Transverse colon (tissue), 4 donors: ENCODE measurements around the gene RPGRIP1L. TPM values are rescaled to one million over a fixed set of nuclear protein-coding genes. Genes with fewer than 3 reads are reported as not detected.

Experiments
- DNase-seq: peaks from one replicate; pipeline ENCODE4 v3.0.0-alpha.2; 2019
- H3K27ac ChIP-seq, 4 donors: fragments of 200-600 bp; sonication (generic); 2 replicates each; pipeline ENCODE4 v1.5.1; 2016 to 2018; ENCODE audit warnings: inconsistent platforms in 4 of 4
- H3K27me3 ChIP-seq: fragments of 200-600 bp; sonication (generic); 2 replicates; pipeline ENCODE4 v1.5.1; 2017; ENCODE audit warnings: inconsistent platforms
- H3K36me3 ChIP-seq, 4 donors: fragments of 200-600 bp; sonication (generic); 2 replicates each; pipeline ENCODE4 v1.5.1; 2017 to 2019; ENCODE audit warnings: inconsistent platforms in 4 of 4
- H3K4me1 ChIP-seq, 4 donors: fragments of 200-600 bp; sonication (generic); 2 replicates each; pipeline ENCODE4 v1.5.1; 2017 to 2020; ENCODE audit warnings: inconsistent platforms in 4 of 4
- H3K4me3 ChIP-seq, 4 donors: fragments of 200-600 bp; sonication (generic); 1 replicate in 1 of 4; 2 replicates in 3 of 4; pipeline versions ENCODE4 v1.5.1 to v1.6.1; 2017 to 2019; ENCODE audit warnings: inconsistent platforms in 4 of 4
- H3K9me3 ChIP-seq, 2 donors: fragments of 200-600 bp; sonication (generic); 2 replicates each; pipeline ENCODE4 v1.5.1; 2017 to 2019; ENCODE audit warnings: inconsistent platforms in 2 of 2
- CTCF ChIP-seq, 5 experiments: fragments of 200-600 bp in 3 of 5; fragments of 450-650 bp in 2 of 5; sonication (generic) in 3 of 5; IDR thresholded peaks; 1 replicate in 2 of 5; 2 replicates in 3 of 5; pipeline ENCODE4 v1.5.1; 2016 to 2017; ENCODE audit warnings: antibody characterized with exemption in 5 of 5, inconsistent platforms in 3 of 5, mild to moderate bottlenecking in 2 of 5, moderate library complexity in 1 of 5
- EP300 ChIP-seq: sonication (generic); formaldehyde crosslinking; IDR thresholded peaks from one replicate; pipeline ENCODE4 v1.6.1; 2017; ENCODE audit warnings: antibody characterized with exemption, low read depth
- POLR2A ChIP-seq: fragments of 450-650 bp; IDR thresholded peaks from one replicate; pipeline ENCODE4 v1.6.1; 2016; ENCODE audit warnings: antibody characterized with exemption, mild to moderate bottlenecking, moderate library complexity
- POLR2AphosphoS5 ChIP-seq, 3 donors: sonication (generic); formaldehyde crosslinking; IDR thresholded peaks; one replicate each; pipeline ENCODE4 v1.6.1; 2016; ENCODE audit warnings: antibody characterized with exemption in 3 of 3
- WGBS, 2 donors: methylation state at CpG; one replicate each; pipeline ENCODE4 v1.1.5; 2018; ENCODE audit warnings: low coverage in 1 of 2; 5-methylcytosine and 5-hydroxymethylcytosine counted together
- in situ Hi-C, 4 donors: fragments of 200-750 bp; cut with MboI; loops; one replicate each; pipeline versions ENCODE4 v1.15.0 to v1.15.1; 2017; ENCODE audit warnings: low sequenced_read_pairs in 3 of 4, low pct_ligation_motif_present in 1 of 4, low pct_unique_long_range_greater_than_20kb in 1 of 4
- intact Hi-C: fragments of 100-400 bp; cut with DNase I; formaldehyde crosslinking; loops from one replicate; pipeline ENCODE4 v1.15.1; 2023; ENCODE audit warnings: low total_unique reads
- total RNA-seq, 4 donors: library from RNA; depleted of rRNA; stranded (reverse); fragments of >200 nt; gene quantifications; one replicate each; pipeline ENCODE4 v1.1.0, GENCODE V29; 2016

Gene RPGRIP1L
- total RNA-seq, 4 donors from 2014 or later, result 1.6 to 5.6 (median 2.1) TPM

GRCh38 chr16:53740933-53741531 is 37.4 kb upstream of the RPGRIP1L start:
- Histone ChIP-seq H3K4me3 (no peak overlapping the region), H3K9me3 (no peaks in the 10 kb centered on the region), H3K4me1 (peaks cover 6 to 40% (median 14%) of the 10 kb centered on the region in 4 donors), H3K27me3 (no peaks in the 10 kb centered on the region), H3K27ac (no peak overlapping the region), H3K36me3 (no peaks in the 10 kb centered on the region)
- no peak for DNase-seq
- no peak for TF ChIP-seq POLR2A
- in situ Hi-C loops (no loop called here), intact Hi-C loops (no loop called here)
- 63 to 71% methylated on average over 3 of the region's 3 CpGs for WGBS, 2 donors

- in situ Hi-C loops (no loop called here), intact Hi-C loops (no loop called here)
- no peak overlapping the region for H3K4me3 ChIP-seq
- H3K27ac ChIP-seq, result no peak overlapping the region
- H3K9me3 ChIP-seq, result no peaks in the 10 kb centered on the region
- no peak for DNase-seq
- no peaks in the 10 kb centered on the region for H3K36me3 ChIP-seq
- TF ChIP-seq POLR2AphosphoS5 (IDR thresholded peaks at IDR 0.05) (no peak), POLR2A (no peak), EP300 (no peak), CTCF (IDR thresholded peaks at IDR 0.05) (no peak)
- peaks cover 6 to 34% (median 10%) of the 10 kb centered on the region in 4 donors for H3K4me1 ChIP-seq
- no peaks in the 10 kb centered on the region for H3K27me3 ChIP-seq
These were observed 36.8 kb upstream of the RPGRIP1L start for GRCh38 chr16:53740476-53740875.

GRCh38 chr16:53737552-53737951 is 33.9 kb upstream of the RPGRIP1L start:
- TF ChIP-seq CTCF (IDR thresholded peaks at IDR 0.05), result no peak
- TF ChIP-seq EP300, result no peak
- TF ChIP-seq POLR2AphosphoS5 (IDR thresholded peaks at IDR 0.05), result no peak
- no peak for TF ChIP-seq POLR2A
- intact Hi-C loops, result no loop called here
- H3K36me3 ChIP-seq, result no peaks in the 10 kb centered on the region
- no peaks in the 10 kb centered on the region for H3K9me3 ChIP-seq
- H3K27ac ChIP-seq, result no peak overlapping the region
- DNase-seq, result no peak
- 84 to 88% methylated on average over 5 of the region's 5 CpGs for WGBS, 2 donors
- H3K4me3 ChIP-seq, result no peak overlapping the region
- peaks cover 0 to 20% (median 5%) of the 10 kb centered on the region in 4 donors for H3K4me1 ChIP-seq
- H3K27me3 ChIP-seq, result no peaks in the 10 kb centered on the region
- in situ Hi-C loops, result no loop called here

GRCh38 chr16:53736297-53736696 is 32.6 kb upstream of the RPGRIP1L start:
- Histone ChIP-seq H3K4me1 (peaks cover 0 to 26% (median 13%) of the 10 kb centered on the region in 4 donors), H3K4me3 (no peak overlapping the region), H3K27ac (no peak overlapping the region), H3K9me3 (no peaks in the 10 kb centered on the region), H3K27me3 (no peaks in the 10 kb centered on the region), H3K36me3 (no peaks in the 10 kb centered on the region)
- intact Hi-C loops, result no loop called here
- DNase-seq, result no peak
- in situ Hi-C loops, result no loop called here
- TF ChIP-seq POLR2A, result no peak
- WGBS, 2 donors, result 78 to 100% methylated on average over 2 to 3 of the region's 3 CpGs

GRCh38 chr16:53734908-53735307 is 31.2 kb upstream of the RPGRIP1L start:
- Histone ChIP-seq H3K4me3 (no peak overlapping the region), H3K27me3 (no peaks in the 10 kb centered on the region), H3K9me3 (no peaks in the 10 kb centered on the region), H3K36me3 (no peaks in the 10 kb centered on the region), H3K4me1 (peaks cover 0 to 20% (median 13%) of the 10 kb centered on the region in 4 donors), H3K27ac (no peak overlapping the region)
- DNase-seq, result no peak
- TF ChIP-seq POLR2A (no peak), CTCF (IDR thresholded peaks at IDR 0.05) (no peak), POLR2AphosphoS5 (IDR thresholded peaks at IDR 0.05) (no peak), EP300 (no peak)
- 100% methylated on average over 2 of the region's 2 CpGs for WGBS, 2 donors
- in situ Hi-C loops, result no loop called here
- intact Hi-C loops, result no loop called here
